IPS DF 6.9 (cell line): Measurements from ENCODE around the gene SEMA4B.
"Not testable (repeated sequence)": the region's sequence is repeated elsewhere in the genome, so short reads cannot be mapped to it uniquely, and the experiment has no call there.

Experiments used
- DNase-seq: peaks from one replicate; pipeline ENCODE4 v3.0.0-alpha.2; 2013; ENCODE audit warnings: low read depth, low spot score
- H3K27ac ChIP-seq: one replicate; pipeline ENCODE4 v1.5.1; 2013; ENCODE audit warnings: low read length, control low read depth
- H3K27me3 ChIP-seq: 2 replicates; pipeline ENCODE4 v1.6.1; 2013; ENCODE audit warnings: mild to moderate bottlenecking, low read length; ENCODE audit not compliant: control insufficient read depth, insufficient read depth
- H3K36me3 ChIP-seq: 2 replicates; pipeline ENCODE4 v1.6.1; 2013; ENCODE audit warnings: low read length; ENCODE audit not compliant: control insufficient read depth, insufficient read depth
- H3K4me1 ChIP-seq: 2 replicates; pipeline ENCODE4 v1.6.1; 2013; ENCODE audit warnings: low read length; ENCODE audit not compliant: control insufficient read depth, insufficient read depth
- H3K4me3 ChIP-seq: 2 replicates; pipeline ENCODE4 v1.5.1; 2013; ENCODE audit warnings: mild to moderate bottlenecking, low read length
- H3K9me3 ChIP-seq: 2 replicates; pipeline ENCODE4 v1.6.1; 2013; ENCODE audit warnings: low read length, inconsistent platforms; ENCODE audit not compliant: control insufficient read depth, insufficient read depth
- WGBS: extraction: QIAGEN DNeasy Blood & Tissue Kit; methylation state at CpG from one replicate; pipeline ENCODE4 v1.1.7; 2013; ENCODE audit warnings: mixed read lengths, missing lambda C conversion rate; ENCODE audit not compliant: insufficient read length, insufficient coverage; 5-methylcytosine and 5-hydroxymethylcytosine counted together

SEMA4B gene

DNA sequence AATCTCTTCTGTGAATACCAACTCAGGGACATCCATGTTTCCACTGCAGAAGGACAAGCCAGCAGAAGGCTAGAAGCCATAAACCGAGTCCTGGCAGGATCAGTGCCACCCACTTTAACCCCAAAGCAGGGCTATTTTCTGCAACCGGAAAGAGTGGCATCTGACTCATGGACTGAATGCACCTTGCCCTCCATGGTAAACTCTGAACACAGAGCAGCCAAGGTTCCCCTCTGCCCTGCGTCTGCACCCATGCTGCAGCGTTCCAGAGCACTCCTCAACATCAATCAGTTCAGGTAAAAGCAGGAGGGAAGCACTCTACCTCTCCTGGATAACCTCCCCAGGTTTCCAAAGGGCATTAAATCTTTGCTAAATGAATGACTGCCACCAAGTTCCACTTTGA, 63.5 kb downstream of the SEMA4B start:
- Histone ChIP-seq H3K27ac (no peak overlapping the region), H3K36me3 (no peaks in the 10 kb centered on the region), H3K9me3 (no peaks in the 10 kb centered on the region), H3K4me3 (peak overlapping the region; percentile 0; the same call in 1 of the 2 replicates), H3K4me1 (no peaks in the 10 kb centered on the region), H3K27me3 (no peaks in the 10 kb centered on the region)
- DNase-seq, result no peak
- no CpG with 5 or more reads among the region's 4 CpGs for WGBS

DNA sequence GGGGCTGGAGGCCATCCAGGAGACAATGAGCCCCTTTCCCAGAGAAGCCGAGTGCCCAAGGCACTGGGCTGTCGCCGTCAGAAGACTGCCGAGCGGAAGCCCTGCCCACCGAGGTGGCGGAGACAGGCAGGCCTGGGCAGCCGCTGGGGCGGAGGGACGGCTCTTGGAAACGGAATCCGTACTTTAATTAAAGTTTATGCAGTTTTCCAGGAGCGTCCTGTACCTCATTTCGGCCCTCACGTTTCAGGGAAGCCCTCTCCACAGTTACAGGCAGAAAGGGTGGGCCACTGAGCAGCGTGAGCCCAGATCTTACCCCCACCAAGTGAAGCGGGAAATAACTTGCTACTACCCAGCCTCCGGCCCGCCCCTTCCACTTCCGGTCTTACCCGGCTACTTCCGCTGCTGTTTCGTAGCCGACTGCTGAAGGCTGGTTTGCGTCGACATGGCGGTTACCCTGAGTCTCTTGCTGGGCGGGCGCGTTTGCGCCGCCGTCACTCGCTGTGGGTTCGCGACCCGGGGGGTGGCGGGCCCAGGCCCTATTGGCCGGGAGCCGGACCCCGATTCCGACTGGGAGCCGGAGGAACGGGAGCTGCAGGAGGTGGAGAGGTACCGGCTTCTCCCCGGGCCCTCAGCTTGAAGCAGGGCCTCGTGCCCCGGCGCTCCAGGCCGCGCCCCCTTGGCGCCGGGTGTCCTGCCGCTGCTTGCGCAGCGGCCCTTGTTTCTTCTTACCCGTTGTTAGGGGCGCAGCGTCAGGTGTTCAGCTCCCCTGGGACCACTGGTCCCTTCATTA, 64.3 kb downstream of the SEMA4B start, which contains the start of gene NGRN:
NGRN (plus strand) TSS at position 402 of the 790 bp plus-strand sequence; CDS start at position 443, 41 bp downstream.
- no peaks in the 10 kb centered on the region for H3K27me3 ChIP-seq
- 0 out of 2 replicates have a peak, but pooled peaks cover 1% of the 10 kb centered on the region for H3K36me3 ChIP-seq
- no peak within 1 kb of the TSS for H3K27ac ChIP-seq
- DNase-seq, result no peak
- H3K4me3 ChIP-seq, result peak within 1 kb of the TSS; percentile 91
- no peaks in the 10 kb centered on the region for H3K4me1 ChIP-seq
- no CpG with 5 or more reads among the region's 59 CpGs for WGBS
- H3K9me3 ChIP-seq, result no peaks in the 10 kb centered on the region

DNA sequence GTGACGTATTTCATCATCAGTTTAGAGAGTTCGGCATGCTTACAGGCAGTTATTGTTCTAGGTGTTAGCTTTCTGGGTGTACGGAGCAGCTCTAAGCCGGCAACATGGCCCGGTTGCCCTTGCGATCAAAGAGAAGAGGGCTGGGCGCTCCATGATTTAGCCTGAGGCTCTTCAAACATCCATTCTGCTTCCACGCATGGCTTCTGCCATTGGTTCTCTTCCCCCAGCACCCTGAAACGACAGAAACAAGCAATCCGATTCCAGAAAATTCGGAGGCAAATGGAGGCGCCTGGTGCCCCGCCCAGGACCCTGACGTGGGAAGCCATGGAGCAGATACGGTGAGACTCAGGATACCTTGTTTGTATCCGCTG, 64.9 kb downstream of the SEMA4B start:
- Histone ChIP-seq H3K27me3 (no peaks in the 10 kb centered on the region), H3K4me3 (peak overlapping the region; percentile 91), H3K27ac (no peak overlapping the region), H3K36me3 (0 out of 2 replicates have a peak, but pooled peaks cover 7% of the 10 kb centered on the region), H3K4me1 (no peaks in the 10 kb centered on the region), H3K9me3 (no peaks in the 10 kb centered on the region)
- no peak for DNase-seq
- WGBS, result no CpG with 5 or more reads among the region's 16 CpGs

DNA sequence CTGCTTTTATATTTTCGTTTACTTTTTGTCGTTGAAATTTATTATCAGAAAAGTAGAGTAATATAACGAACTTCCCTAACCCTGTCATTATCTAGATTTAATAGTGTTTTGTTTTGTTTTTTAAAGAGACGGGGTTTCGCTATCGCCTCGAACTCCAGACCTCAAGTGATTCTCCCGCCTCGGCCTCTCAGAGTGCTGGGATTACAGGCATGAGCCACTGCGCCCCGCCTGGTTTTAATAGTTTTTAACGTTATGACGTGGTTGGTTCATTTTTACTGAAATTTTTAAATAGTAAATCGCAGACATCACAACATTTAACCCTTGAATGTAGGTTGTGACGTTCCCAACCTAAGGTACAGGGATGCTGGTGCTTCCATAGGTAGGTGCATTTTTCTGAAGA, 65.4 kb downstream of the SEMA4B start:
- no peak overlapping the region for H3K27ac ChIP-seq
- H3K9me3 ChIP-seq, result no peaks in the 10 kb centered on the region
- H3K36me3 ChIP-seq, result peaks cover 9% of the 10 kb centered on the region; the same call in 1 of the 2 replicates
- no CpG with 5 or more reads among the region's 15 CpGs for WGBS
- no peaks in the 10 kb centered on the region for H3K27me3 ChIP-seq
- no peaks in the 10 kb centered on the region for H3K4me1 ChIP-seq
- peak overlapping the region; percentile 91; the same call in 1 of the 2 replicates for H3K4me3 ChIP-seq
- no peak for DNase-seq

DNA sequence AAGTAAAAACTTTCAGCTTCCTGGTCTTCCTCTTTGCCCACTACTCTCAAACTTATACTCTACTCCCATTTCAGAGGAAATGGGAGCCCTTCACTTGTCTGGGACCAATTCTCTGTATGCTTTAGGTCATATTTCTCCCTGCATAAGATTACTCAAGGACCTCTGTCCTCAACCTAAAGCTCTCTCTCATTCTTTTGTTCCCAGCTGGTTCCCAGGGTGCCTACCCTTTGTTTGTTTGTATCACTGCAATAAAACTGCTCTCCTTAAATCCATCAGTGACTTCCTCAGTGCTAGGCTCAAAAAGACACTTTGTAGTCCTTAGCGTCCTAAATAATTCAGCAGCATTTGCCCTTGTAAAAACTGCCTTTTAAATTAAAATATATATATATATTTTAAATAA, 67.3 kb downstream of the SEMA4B start:
- no peak for DNase-seq

DNA sequence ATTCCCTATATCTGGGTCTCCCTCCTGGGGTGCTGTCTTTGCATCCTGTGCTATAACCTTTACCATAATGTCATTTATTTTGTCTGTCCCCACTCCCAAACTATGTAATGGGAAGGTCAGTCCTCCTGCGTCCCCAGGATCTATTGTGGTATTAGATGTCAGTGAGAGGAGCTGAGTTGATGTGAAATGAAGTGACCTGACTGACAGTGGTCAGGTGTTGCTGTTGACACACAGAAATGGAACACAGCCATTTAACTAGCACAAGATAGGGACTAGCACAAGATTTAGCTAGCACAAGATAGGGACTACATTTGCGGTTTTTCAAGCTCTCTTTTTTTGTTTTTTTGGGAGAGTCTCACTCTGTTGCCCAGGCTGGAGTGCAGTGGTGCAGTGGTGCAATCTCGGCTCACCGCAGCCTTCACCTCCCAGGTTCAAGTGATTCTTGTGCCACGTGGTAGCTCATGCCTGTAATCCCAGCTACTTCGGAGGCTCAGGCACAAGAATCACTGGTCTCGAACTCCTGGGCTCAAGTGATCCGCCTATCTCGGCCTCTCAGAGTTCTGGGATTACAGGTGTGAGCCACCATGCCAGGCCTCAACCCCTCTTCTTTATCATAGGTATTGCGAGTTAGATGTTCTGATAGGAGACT, 69.5 kb downstream of the SEMA4B start:
- Histone ChIP-seq H3K4me1 (no peaks in the 10 kb centered on the region), H3K36me3 (peaks cover 11% of the 10 kb centered on the region; the same call in 1 of the 2 replicates), H3K27ac (no peak overlapping the region), H3K27me3 (no peaks in the 10 kb centered on the region), H3K4me3 (no peak overlapping the region), H3K9me3 (no peaks in the 10 kb centered on the region)
- no peak for DNase-seq
- no CpG with 5 or more reads among the region's 10 CpGs for WGBS

More for the DNA sequence above, 67.3 kb downstream of the SEMA4B start:
- no peaks in the 10 kb centered on the region for H3K4me1 ChIP-seq
- no peak overlapping the region for H3K4me3 ChIP-seq
- H3K27ac ChIP-seq, result no peak overlapping the region
- H3K27me3 ChIP-seq, result no peaks in the 10 kb centered on the region
- peaks cover 11% of the 10 kb centered on the region; the same call in 1 of the 2 replicates for H3K36me3 ChIP-seq
- WGBS, result no CpG with 5 or more reads among the region's 1 CpG
- H3K9me3 ChIP-seq, result no peaks in the 10 kb centered on the region

DNA sequence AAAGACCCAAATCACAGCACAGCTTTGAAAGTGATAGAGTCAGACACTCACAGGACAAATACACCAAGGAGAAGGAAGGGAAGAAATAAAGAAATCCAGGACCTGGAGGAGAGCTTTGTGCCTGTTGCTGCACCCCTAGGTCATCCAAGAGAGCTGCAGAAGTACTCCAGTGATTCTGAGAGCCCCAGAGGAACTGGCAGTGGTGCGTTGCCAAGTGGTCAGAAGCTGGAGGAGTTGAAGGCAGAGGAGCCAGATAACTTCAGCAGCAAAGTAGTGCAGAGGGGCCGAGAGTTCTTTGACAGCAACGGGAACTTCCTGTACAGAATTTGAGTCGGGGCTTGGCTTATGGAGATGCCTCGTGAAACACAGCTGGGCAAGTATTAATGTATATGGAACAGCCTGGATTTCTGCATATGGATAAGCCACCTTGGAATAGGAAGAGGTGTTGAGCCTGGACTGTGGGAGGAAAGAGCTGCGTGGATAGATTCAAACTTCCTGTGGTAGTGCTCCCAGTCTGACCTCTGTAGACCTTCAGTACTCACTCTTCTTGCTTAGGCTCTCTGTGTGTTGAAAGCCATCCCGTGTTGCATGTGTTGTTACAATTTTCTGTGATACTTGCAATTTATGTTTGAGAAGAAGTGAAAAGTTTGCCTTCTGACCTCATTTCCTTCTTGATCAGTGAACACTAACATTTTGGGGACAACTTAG, 70.5 kb downstream of the SEMA4B start:
- no peaks in the 10 kb centered on the region for H3K27me3 ChIP-seq
- no peaks in the 10 kb centered on the region for H3K9me3 ChIP-seq
- whole genome bisulfite sequencing, result no CpG with 5 or more reads among the region's 7 CpGs
- DNase-seq, result no peak
- no peaks in the 10 kb centered on the region for H3K4me1 ChIP-seq
- no peak overlapping the region for H3K4me3 ChIP-seq
- H3K27ac ChIP-seq, result no peak overlapping the region
- peaks cover 11% of the 10 kb centered on the region; the same call in 1 of the 2 replicates for H3K36me3 ChIP-seq

DNA sequence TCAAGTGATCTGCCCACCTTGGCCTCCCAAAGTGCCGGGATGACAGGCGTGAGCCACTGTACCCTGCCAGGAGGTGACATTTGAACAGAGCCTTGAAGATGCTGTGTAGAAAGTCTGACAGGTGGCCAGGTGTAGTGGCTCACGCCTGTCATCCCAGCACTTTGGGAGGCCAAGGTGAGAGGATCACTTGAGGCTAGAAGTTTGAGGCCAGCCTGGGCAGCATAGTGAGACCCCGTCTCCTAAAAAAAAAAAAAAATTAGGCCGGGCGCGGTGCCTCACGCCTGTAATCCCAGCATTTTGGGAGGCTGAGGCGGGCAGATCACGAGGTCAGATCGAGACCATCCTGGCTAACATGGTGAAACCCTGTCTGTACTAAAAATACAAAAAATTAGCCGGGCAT, 77.3 kb downstream of the SEMA4B start:
- H3K36me3 ChIP-seq, H3K9me3 ChIP-seq, H3K27ac ChIP-seq, H3K27me3 ChIP-seq, H3K4me1 ChIP-seq, DNase-seq, H3K4me3 ChIP-seq: not testable (repeated sequence)
- no CpG with 5 or more reads among the region's 12 CpGs for WGBS
